CD14-positive monocyte (primary cell): ENCODE measurements around the gene RXRG. TPM values are rescaled to one million over a fixed set of nuclear protein-coding genes. Genes with fewer than 3 reads are reported as not detected.

Source experiments
- DNase-seq, 3 donors: peaks; one replicate each; pipeline ENCODE4 v3.0.0-alpha.2; 2011 to 2022
- H2AFZ ChIP-seq: 2 replicates; pipeline ENCODE4 v1.6.0; 2012; ENCODE audit warnings: mild to moderate bottlenecking, low read depth, low read length, inconsistent platforms; ENCODE audit not compliant: insufficient read depth, poor library complexity, severe bottlenecking
- H3K27ac ChIP-seq, 2 donors: 1 replicate in 1 of 2; 2 replicates in 1 of 2; pipeline ENCODE4 v1.5.1; 2012 to 2013; ENCODE audit warnings: low read length in 2 of 2, control low read depth in 1 of 2, inconsistent platforms in 1 of 2, low read depth in 1 of 2, mild to moderate bottlenecking in 1 of 2
- H3K27me3 ChIP-seq, 2 donors: one replicate each; pipeline versions ENCODE4 v1.6.0 to v1.6.1; 2011 to 2013; ENCODE audit warnings: low read length in 2 of 2; ENCODE audit not compliant: control insufficient read depth in 2 of 2, insufficient read depth in 2 of 2
- H3K36me3 ChIP-seq, 2 donors: replicated peaks in 1 of 2; 1 replicate in 1 of 2; 2 replicates in 1 of 2; pipeline versions ENCODE4 v1.5.1 to v1.6.1; 2012 to 2013; ENCODE audit warnings: low read length in 2 of 2, control low read depth in 1 of 2, inconsistent platforms in 1 of 2, mild to moderate bottlenecking in 1 of 2; ENCODE audit not compliant: insufficient read depth in 2 of 2, control insufficient read depth in 1 of 2
- H3K4me1 ChIP-seq, 2 donors: 1 replicate in 1 of 2; 2 replicates in 1 of 2; pipeline versions ENCODE4 v1.5.1 to v1.6.1; 2012 to 2013; ENCODE audit warnings: low read length in 2 of 2, control low read depth in 1 of 2, inconsistent platforms in 1 of 2, mild to moderate bottlenecking in 1 of 2, moderate library complexity in 1 of 2; ENCODE audit not compliant: insufficient read depth in 2 of 2, control insufficient read depth in 1 of 2
- H3K4me2 ChIP-seq: replicated peaks from 2 replicates; pipeline ENCODE3; 2012; ENCODE audit warnings: low read length, moderate library complexity, mild to moderate bottlenecking; ENCODE audit not compliant: poor library complexity, severe bottlenecking; ENCODE audit errors: extremely low read depth
- H3K4me3 ChIP-seq, 3 experiments: fragments of 200-600 bp in 1 of 3; sonication (generic) in 1 of 3; replicated peaks in 1 of 3; 1 replicate in 2 of 3; 2 replicates in 1 of 3; pipeline ENCODE4 v1.5.1; 2011 to 2013; ENCODE audit warnings: low read length in 3 of 3, mild to moderate bottlenecking in 3 of 3, control low read depth in 2 of 3, low read depth in 2 of 3, inconsistent platforms in 1 of 3, moderate library complexity in 1 of 3
- H3K79me2 ChIP-seq: 2 replicates; pipeline ENCODE4 v1.6.0; 2012; ENCODE audit warnings: mild to moderate bottlenecking, control low read depth, inconsistent platforms, low read length, moderate library complexity; ENCODE audit not compliant: insufficient read depth
- H3K9ac ChIP-seq: 2 replicates; pipeline ENCODE4 v1.6.0; 2017; ENCODE audit warnings: low read length, mild to moderate bottlenecking; ENCODE audit not compliant: insufficient read depth, poor library complexity, severe bottlenecking
- H3K9me3 ChIP-seq, 2 donors: replicated peaks in 1 of 2; 1 replicate in 1 of 2; 2 replicates in 1 of 2; pipeline versions ENCODE4 v1.5.1 to v1.6.1; 2012 to 2013; ENCODE audit warnings: low read length in 2 of 2, control low read depth in 1 of 2; ENCODE audit not compliant: control insufficient read depth in 1 of 2, insufficient read depth in 1 of 2
- H4K20me1 ChIP-seq: 2 replicates; pipeline ENCODE4 v1.6.0; 2012; ENCODE audit warnings: mild to moderate bottlenecking, low read length, control low read depth, moderate library complexity; ENCODE audit not compliant: insufficient read depth
- H3K27ac Mint-ChIP-seq, 7 donors: one replicate each; pipeline ENCODE4 v1.8.0; 2020; ENCODE audit warnings: mild to moderate bottlenecking in 7 of 7, mixed read lengths in 7 of 7, moderate library complexity in 6 of 7, inconsistent platforms in 2 of 7
- H3K27me3 Mint-ChIP-seq, 3 donors: one replicate each; pipeline ENCODE4 v1.8.0; 2021 to 2022; ENCODE audit warnings: low read depth in 3 of 3, mild to moderate bottlenecking in 3 of 3, mixed read lengths in 3 of 3, moderate library complexity in 3 of 3, inconsistent platforms in 1 of 3
- H3K36me3 Mint-ChIP-seq, 2 donors: one replicate each; pipeline ENCODE4 v1.8.0; 2020; ENCODE audit warnings: mixed read lengths in 2 of 2, inconsistent platforms in 1 of 2, mild to moderate bottlenecking in 1 of 2
- H3K4me1 Mint-ChIP-seq: one replicate; pipeline ENCODE4 v1.8.0; 2020; ENCODE audit warnings: mild to moderate bottlenecking, mixed read lengths
- H3K4me3 Mint-ChIP-seq, 2 donors: one replicate each; pipeline ENCODE4 v1.8.0; 2020; ENCODE audit warnings: mild to moderate bottlenecking in 2 of 2, mixed read lengths in 2 of 2, moderate library complexity in 1 of 2
- H3K9me3 Mint-ChIP-seq, 7 donors: one replicate each; pipeline ENCODE4 v1.8.0; 2020 to 2022; ENCODE audit warnings: mixed read lengths in 7 of 7, mild to moderate bottlenecking in 6 of 7, moderate library complexity in 6 of 7, inconsistent platforms in 2 of 7
- CTCF ChIP-seq: fragments of 200-600 bp; IDR thresholded peaks from one replicate; pipeline ENCODE4 v1.8.0; 2022; ENCODE audit warnings: antibody characterized with exemption, mild to moderate bottlenecking
- WGBS: methylation state at CpG from one replicate; pipeline ENCODE4 v1.1.5; 2013; ENCODE audit warnings: missing lambda C conversion rate; ENCODE audit not compliant: insufficient coverage; 5-methylcytosine and 5-hydroxymethylcytosine counted together
- intact Hi-C, 2 donors: fragments of 100-400 bp; cut with micrococcal nuclease; formaldehyde crosslinking; loops; one replicate each; pipeline versions ENCODE4 v1.15.0 to v1.15.1; 2023
- polyA plus RNA-seq, 3 donors: library from polyadenylated mRNA; depleted of rRNA in 1 of 3; unstranded in 2 of 3; stranded (reverse) in 1 of 3; fragments of 300-500 nt in 2 of 3; fragments of >200 nt in 1 of 3; fragmentation: Illumina TruSeq in 2 of 3; gene quantifications; 1 replicate in 2 of 3; 2 replicates in 1 of 3; pipeline ENCODE4 v1.2.3, GENCODE V29; 2012 to 2021

Gene RXRG
- polyA plus RNA-seq, 3 donors = not detected

GRCh38 chr1:165481820-165482532 is 37.0 kb upstream of the RXRG start:
- Mint-ChIP-seq H3K27me3 (peaks cover 6 to 19% (median 12%) of the 10 kb centered on the region in 3 donors), H3K4me3 (no peak overlapping the region), H3K9me3 (peaks cover 0 to 6% (median 1%) of the 10 kb centered on the region in 7 donors), H3K36me3 (no peaks in the 10 kb centered on the region), H3K27ac (no peak overlapping the region), H3K4me1 (peaks cover 4% of the 10 kb centered on the region)
- no peak overlapping the region for H3K4me2 ChIP-seq
- WGBS = 45% methylated on average over 5 of the region's 6 CpGs
- no peak overlapping the region for H2AFZ ChIP-seq
- no peaks in the 10 kb centered on the region for H3K36me3 ChIP-seq
- H4K20me1 ChIP-seq = no peaks in the 10 kb centered on the region
- DNase-seq = peak in 1 of 3 donors; percentile 19
- intact Hi-C loops = no loop called here
- H3K9me3 ChIP-seq = no peaks in the 10 kb centered on the region
- no peak overlapping the region for H3K4me3 ChIP-seq
- no peaks in the 10 kb centered on the region for H3K79me2 ChIP-seq
- no peak overlapping the region for H3K9ac ChIP-seq
- TF ChIP-seq CTCF = no peak
- no peaks in the 10 kb centered on the region for H3K27me3 ChIP-seq
- H3K4me1 ChIP-seq = no peaks in the 10 kb centered on the region
- no peak overlapping the region for H3K27ac ChIP-seq

- Mint-ChIP-seq H3K27ac (no peak overlapping the region), H3K36me3 (no peaks in the 10 kb centered on the region), H3K27me3 (peaks cover 5 to 13% (median 6%) of the 10 kb centered on the region in 3 donors), H3K9me3 (peaks cover 0 to 4% (median 0%) of the 10 kb centered on the region in 7 donors), H3K4me3 (no peak overlapping the region), H3K4me1 (no peaks in the 10 kb centered on the region)
- Histone ChIP-seq H3K4me3 (no peak overlapping the region), H3K9ac (no peak overlapping the region), H3K79me2 (no peaks in the 10 kb centered on the region), H3K36me3 (no peaks in the 10 kb centered on the region), H3K27me3 (no peaks in the 10 kb centered on the region), H3K4me1 (no peaks in the 10 kb centered on the region), H3K4me2 (no peak overlapping the region), H3K9me3 (no peaks in the 10 kb centered on the region), H2AFZ (no peak overlapping the region), H4K20me1 (no peaks in the 10 kb centered on the region), H3K27ac (no peak overlapping the region)
- no peak for TF ChIP-seq CTCF
- intact Hi-C loops = no loop called here
- no peak for DNase-seq
- 33% methylated on average over 1 of the region's 1 CpG for WGBS
Observed at GRCh38 chr1:165476776-165477175, 31.9 kb upstream of the RXRG start.
